Natural killer cell (primary cell): Measurements from ENCODE around the gene ULK4. TPM values are rescaled to one million over a fixed set of nuclear protein-coding genes. Genes with fewer than 3 reads are reported as not detected.

Experiments used
- ATAC-seq, 3 donors: fragments of 150-1000 bp in 2 of 3; fragments of 200-7000 bp in 1 of 3; cut with Tn5 transposase; 1 replicate in 1 of 3; 2 replicates in 2 of 3; pipeline ENCODE4 v1.10.0; 2021; ENCODE audit warnings: mild to moderate bottlenecking in 2 of 3, moderate library complexity in 2 of 3
- DNase-seq, 2 donors: peaks; one replicate each; pipeline versions ENCODE4 v3.0.0 to v3.0.0-alpha.2; 2013 to 2021; ENCODE audit warnings: mixed read lengths in 1 of 2
- H3K27ac ChIP-seq: one replicate; pipeline ENCODE4 v1.5.1; 2013; ENCODE audit warnings: mild to moderate bottlenecking, low read length
- H3K27me3 ChIP-seq: one replicate; pipeline ENCODE4 v1.6.1; 2013; ENCODE audit warnings: low read length; ENCODE audit not compliant: control insufficient read depth, insufficient read depth
- H3K36me3 ChIP-seq: one replicate; pipeline ENCODE4 v1.6.1; 2013; ENCODE audit warnings: low read length; ENCODE audit not compliant: control insufficient read depth, insufficient read depth
- H3K4me1 ChIP-seq: one replicate; pipeline ENCODE4 v1.6.1; 2013; ENCODE audit warnings: low read length; ENCODE audit not compliant: control insufficient read depth, insufficient read depth
- H3K4me3 ChIP-seq: one replicate; pipeline ENCODE4 v1.5.1; 2013; ENCODE audit warnings: low read length
- H3K9me3 ChIP-seq: one replicate; pipeline ENCODE4 v1.6.1; 2013; ENCODE audit warnings: low read length; ENCODE audit not compliant: control insufficient read depth, insufficient read depth
- H3K27ac Mint-ChIP-seq, 2 donors: one replicate each; pipeline ENCODE4 v1.8.0; 2022; ENCODE audit warnings: mild to moderate bottlenecking in 2 of 2, mixed read lengths in 2 of 2, moderate library complexity in 1 of 2
- H3K27me3 Mint-ChIP-seq, 2 donors: one replicate each; pipeline ENCODE4 v1.8.0; 2022; ENCODE audit warnings: low read depth in 2 of 2, mixed read lengths in 2 of 2
- H3K36me3 Mint-ChIP-seq: one replicate; pipeline ENCODE4 v1.8.0; 2022; ENCODE audit warnings: mixed read lengths
- H3K4me1 Mint-ChIP-seq, 2 donors: one replicate each; pipeline ENCODE4 v1.8.0; 2022; ENCODE audit warnings: mixed read lengths in 2 of 2
- H3K4me3 Mint-ChIP-seq: one replicate; pipeline ENCODE4 v1.8.0; 2022; ENCODE audit warnings: mild to moderate bottlenecking, moderate library complexity, mixed read lengths
- H3K9me3 Mint-ChIP-seq, 2 donors: one replicate each; pipeline ENCODE4 v1.8.0; 2022; ENCODE audit warnings: mixed read lengths in 2 of 2
- CTCF ChIP-seq: fragments of 200-600 bp; IDR thresholded peaks from one replicate; pipeline ENCODE4 v1.8.0; 2022; ENCODE audit warnings: antibody characterized with exemption
- WGBS: methylation state at CpG from one replicate; pipeline ENCODE4 v1.1.7; 2013; ENCODE audit warnings: missing lambda C conversion rate; ENCODE audit not compliant: insufficient coverage; 5-methylcytosine and 5-hydroxymethylcytosine counted together
- intact Hi-C: fragments of 100-400 bp; cut with micrococcal nuclease; formaldehyde crosslinking; loops from one replicate; pipeline ENCODE4 v1.14.2; 2022
- total RNA-seq, 4 donors: library from RNA; stranded (reverse); fragments of 120-200 nt in 1 of 4; gene quantifications; one replicate each; pipeline versions ENCODE4 v1.2.3 to v1.2.4, GENCODE V29; 2013 to 2022

Gene ULK4
- total RNA-seq, 3 donors from 2014 or later (not counting 1 experiment from before 2014, with no cell fraction given) = 19.2 to 25.7 (median 21.2) TPM

DNA sequence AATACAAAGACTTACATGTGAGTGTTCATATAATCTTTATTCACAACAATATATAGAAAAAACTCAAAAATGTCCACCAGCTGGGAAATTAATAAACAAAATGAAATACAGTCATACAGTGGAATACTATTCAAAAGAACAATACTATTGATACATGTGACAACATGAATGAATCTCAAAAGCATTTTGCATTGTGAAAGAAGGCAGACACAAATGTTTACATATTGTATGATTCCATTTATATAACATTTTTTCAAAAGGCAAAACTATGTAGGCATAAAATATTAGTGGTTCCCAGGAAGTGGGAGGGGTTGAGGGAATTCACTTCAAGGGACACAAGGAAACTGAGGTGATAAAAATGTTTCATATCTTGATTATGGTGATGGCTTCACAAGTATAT, 459.4 kb downstream of the ULK4 start:
- Mint-ChIP-seq H3K27ac (no peak overlapping the region), H3K4me1 (no peaks in the 10 kb centered on the region), H3K27me3 (no peaks in the 10 kb centered on the region), H3K36me3 (no peaks in the 10 kb centered on the region), H3K4me3 (no peak overlapping the region), H3K9me3 (no peaks in the 10 kb centered on the region)
- intact Hi-C loops = no loop called here
- Histone ChIP-seq H3K27me3 (no peaks in the 10 kb centered on the region), H3K36me3 (no peaks in the 10 kb centered on the region), H3K4me1 (no peaks in the 10 kb centered on the region), H3K4me3 (no peak overlapping the region), H3K27ac (no peak overlapping the region), H3K9me3 (no peaks in the 10 kb centered on the region)
- no peak for TF ChIP-seq CTCF
- no peak for DNase-seq
- ATAC-seq = no peak

DNA sequence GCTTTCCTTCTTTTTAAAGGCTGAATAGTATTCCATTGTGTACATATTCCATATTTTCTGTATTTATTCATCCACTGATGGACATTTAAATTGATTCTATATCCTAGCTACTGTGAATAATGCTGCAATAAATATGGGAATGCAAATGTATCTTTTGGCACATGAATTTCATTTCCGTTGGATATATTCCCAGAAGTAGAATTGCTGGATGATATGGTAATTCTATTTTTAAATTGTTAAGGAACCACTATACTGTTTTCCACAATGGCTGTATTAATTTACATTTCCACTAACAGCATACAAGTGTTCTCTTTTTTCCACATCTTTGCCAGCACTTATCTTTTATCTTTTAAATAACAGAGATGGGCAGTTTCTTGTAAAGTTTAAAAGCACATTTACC, 459.9 kb downstream of the ULK4 start:
- Histone ChIP-seq H3K27me3 (no peaks in the 10 kb centered on the region), H3K4me3 (no peak overlapping the region), H3K9me3 (no peaks in the 10 kb centered on the region), H3K27ac (no peak overlapping the region), H3K36me3 (no peaks in the 10 kb centered on the region), H3K4me1 (no peaks in the 10 kb centered on the region)
- DNase-seq (no peak), ATAC-seq (no peak)
- H3K4me3 Mint-ChIP-seq = no peak overlapping the region
- no peak overlapping the region for H3K27ac Mint-ChIP-seq
- no CpG with 5 or more reads among the region's 1 CpG for WGBS
- no peaks in the 10 kb centered on the region for H3K36me3 Mint-ChIP-seq
- H3K4me1 Mint-ChIP-seq = no peaks in the 10 kb centered on the region
- H3K27me3 Mint-ChIP-seq = no peaks in the 10 kb centered on the region
- no peak for TF ChIP-seq CTCF
- intact Hi-C loops = no loop called here
- H3K9me3 Mint-ChIP-seq = no peaks in the 10 kb centered on the region

- no peaks in the 10 kb centered on the region for H3K27me3 Mint-ChIP-seq
- intact Hi-C loops = no loop called here
- H3K9me3 Mint-ChIP-seq = no peaks in the 10 kb centered on the region
- H3K27me3 ChIP-seq = no peaks in the 10 kb centered on the region
- no peaks in the 10 kb centered on the region for H3K9me3 ChIP-seq
- no peak for TF ChIP-seq CTCF
- ATAC-seq (no peak), DNase-seq (no peak)
- no peak overlapping the region for H3K27ac ChIP-seq
- H3K36me3 ChIP-seq = no peaks in the 10 kb centered on the region
- WGBS = no CpG with 5 or more reads among the region's 2 CpGs
- no peaks in the 10 kb centered on the region for H3K4me1 Mint-ChIP-seq
- no peak overlapping the region for H3K27ac Mint-ChIP-seq
- H3K4me1 ChIP-seq = no peaks in the 10 kb centered on the region
- no peak overlapping the region for H3K4me3 Mint-ChIP-seq
- H3K36me3 Mint-ChIP-seq = no peaks in the 10 kb centered on the region
- H3K4me3 ChIP-seq = no peak overlapping the region
These were observed 463.1 kb downstream of the ULK4 start for GRCh38 chr3:41498847-41499246.

- Histone ChIP-seq H3K27me3 (no peaks in the 10 kb centered on the region), H3K36me3 (no peaks in the 10 kb centered on the region), H3K4me3 (no peak overlapping the region), H3K9me3 (no peaks in the 10 kb centered on the region), H3K27ac (no peak overlapping the region), H3K4me1 (no peaks in the 10 kb centered on the region)
- peaks cover 0 to 3% of the 10 kb centered on the region in 2 donors for H3K27me3 Mint-ChIP-seq
- no peak for ATAC-seq
- H3K4me1 Mint-ChIP-seq = no peaks in the 10 kb centered on the region
- no peak overlapping the region for H3K4me3 Mint-ChIP-seq
- no peak for TF ChIP-seq CTCF
- no peak for DNase-seq
- WGBS = 90% methylated on average over 1 of the region's 2 CpGs
- intact Hi-C loops = no loop called here
- H3K36me3 Mint-ChIP-seq = no peaks in the 10 kb centered on the region
- no peaks in the 10 kb centered on the region for H3K9me3 Mint-ChIP-seq
- no peak overlapping the region for H3K27ac Mint-ChIP-seq
These were observed 471.5 kb downstream of the ULK4 start for GRCh38 chr3:41490360-41490759.
